Activated naive CD4-positive, alpha-beta T cell treated with anti-CD3 and anti-CD28 coated beads, Interleukin-2, amount 10 ng/mL, durations not matched to agents 7 days and 5 days (primary cell): ENCODE measurements around the gene FCRL6.

Experiments used
- CTCF ChIA-PET: fragments of 350-600 bp; sonication (Branson Sonifier 250); formaldehyde crosslinking; loops from one replicate; lab custom pipeline; 2021; ENCODE audit warnings: antibody characterized with exemption; lab: Charles Lee
- DNase-seq: peaks from one replicate; pipeline ENCODE4 v3.0.0-alpha.2; 2020
- H3K27ac Mint-ChIP-seq: one replicate; pipeline ENCODE4 v1.8.0; 2021; ENCODE audit warnings: mild to moderate bottlenecking, moderate library complexity, mixed read lengths
- H3K27me3 Mint-ChIP-seq: one replicate; pipeline ENCODE4 v1.8.0; 2021; ENCODE audit warnings: mild to moderate bottlenecking, mixed read lengths
- H3K36me3 Mint-ChIP-seq: one replicate; pipeline ENCODE4 v1.8.0; 2021; ENCODE audit warnings: mixed read lengths
- H3K4me1 Mint-ChIP-seq: one replicate; pipeline ENCODE4 v1.8.0; 2021; ENCODE audit warnings: mixed read lengths
- H3K4me3 Mint-ChIP-seq: one replicate; pipeline ENCODE4 v1.8.0; 2021; ENCODE audit warnings: mild to moderate bottlenecking, moderate library complexity, mixed read lengths
- H3K9me3 Mint-ChIP-seq: one replicate; pipeline ENCODE4 v1.8.0; 2021; ENCODE audit warnings: mixed read lengths

The FCRL6 gene

DNA sequence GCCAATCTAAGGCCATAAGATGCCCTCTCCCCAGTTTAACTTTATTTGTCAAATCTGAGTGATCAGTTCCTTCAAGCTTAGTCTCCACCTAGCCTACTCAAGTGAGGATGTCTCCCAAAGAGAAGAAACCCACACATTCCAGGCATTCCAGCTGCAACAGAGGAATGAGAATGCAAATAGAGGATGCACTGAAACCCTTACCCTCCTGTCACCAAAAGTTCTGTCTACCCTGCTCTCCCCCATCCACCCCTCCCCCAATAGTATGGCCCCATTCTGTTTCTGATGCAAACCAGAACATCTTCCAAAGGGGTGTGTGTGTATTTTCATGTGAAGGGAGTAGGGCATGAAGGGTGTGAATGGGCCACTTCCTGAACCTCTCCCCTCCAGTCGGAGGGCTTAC lies 18.4 kb upstream of the FCRL6 start:
- CTCF ChIA-PET = interaction anchor here (0.9 to 4.8 kb wide), 3 partner anchors 15 to 109 kb away, joined by 4 to 31 read pairs (median 6); no protein-coding TSS in a partner anchor
- DNase-seq = no peak
- H3K27ac Mint-ChIP-seq = no peak overlapping the region
- H3K36me3 Mint-ChIP-seq = no peaks in the 10 kb centered on the region
- no peaks in the 10 kb centered on the region for H3K9me3 Mint-ChIP-seq
- no peak overlapping the region for H3K4me3 Mint-ChIP-seq
- H3K27me3 Mint-ChIP-seq = peaks cover 12% of the 10 kb centered on the region
- H3K4me1 Mint-ChIP-seq = peaks cover 32% of the 10 kb centered on the region

DNA sequence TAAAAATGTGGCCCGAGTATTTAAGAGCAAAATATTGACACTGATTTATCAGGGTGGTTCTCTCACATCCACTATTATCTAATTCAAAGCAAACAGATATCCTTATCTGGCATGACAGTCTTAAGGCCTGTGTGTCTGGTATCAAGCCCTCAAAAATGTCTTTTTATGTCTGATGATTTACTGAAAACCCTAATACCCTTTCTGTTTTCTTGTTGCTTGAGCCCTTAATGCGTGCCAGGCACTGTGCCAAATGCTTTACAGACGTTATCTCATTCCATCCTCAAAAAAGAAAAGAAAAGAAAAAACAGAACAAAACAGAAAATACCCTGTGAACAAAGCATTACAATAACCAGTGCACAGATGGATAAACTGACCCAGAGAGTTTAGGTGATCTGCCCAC lies 15.7 kb upstream of the FCRL6 start:
- Mint-ChIP-seq H3K27ac (no peak overlapping the region), H3K4me3 (no peak overlapping the region), H3K4me1 (peaks cover 15% of the 10 kb centered on the region), H3K27me3 (peaks cover 10% of the 10 kb centered on the region), H3K36me3 (no peaks in the 10 kb centered on the region), H3K9me3 (no peaks in the 10 kb centered on the region)
- DNase-seq = no peak
- CTCF ChIA-PET = interaction anchor here (0.9 to 1.0 kb wide), 2 partner anchors 104 to 108 kb away, joined by 3 to 4 read pairs; no protein-coding TSS in a partner anchor

- Mint-ChIP-seq H3K27me3 (peaks cover 15% of the 10 kb centered on the region), H3K9me3 (no peaks in the 10 kb centered on the region), H3K36me3 (no peaks in the 10 kb centered on the region), H3K4me1 (peaks cover 12% of the 10 kb centered on the region), H3K4me3 (no peak overlapping the region), H3K27ac (no peak overlapping the region)
- DNase-seq = no peak
- CTCF ChIA-PET = interaction anchor here (0.7 to 1.0 kb wide), 2 partner anchors 8 to 107 kb away, joined by 3 read pairs; no protein-coding TSS in a partner anchor
Observed at GRCh38 chr1:159786966-159787365, 15.2 kb upstream of the FCRL6 start.

DNA sequence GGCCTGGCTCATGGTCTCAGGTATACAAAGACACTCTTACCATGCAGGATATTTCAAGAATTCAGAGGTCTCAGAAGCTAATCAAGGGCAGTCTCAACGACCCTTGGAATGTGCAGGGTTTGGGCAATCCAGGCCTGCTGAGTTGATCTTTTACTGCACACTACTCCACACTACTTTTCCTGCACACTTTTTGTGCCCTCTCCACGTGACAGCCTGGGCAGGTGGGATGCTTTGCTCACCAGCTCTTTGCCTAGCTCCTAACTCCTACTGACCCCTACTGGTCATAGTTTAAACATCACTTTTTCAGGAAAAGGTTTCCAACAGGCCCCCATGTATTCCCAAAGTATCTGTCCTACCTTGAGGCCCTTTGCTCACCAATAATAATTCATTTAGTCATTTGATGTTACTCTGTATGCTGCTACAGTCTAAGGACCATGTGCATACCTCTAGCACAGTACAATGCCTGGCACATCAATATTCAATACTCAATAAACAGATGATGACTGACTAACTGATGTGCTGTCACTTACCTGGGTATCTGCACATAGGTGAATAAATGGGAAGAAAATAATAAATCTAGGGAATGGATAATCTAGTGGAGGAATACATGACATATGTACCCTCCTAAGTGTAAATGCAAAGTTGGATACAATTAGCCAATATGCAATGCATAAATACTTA lies 11.8 kb upstream of the FCRL6 start:
- Mint-ChIP-seq H3K27me3 (peaks cover 25% of the 10 kb centered on the region), H3K4me1 (peaks cover 4% of the 10 kb centered on the region), H3K4me3 (no peak overlapping the region), H3K27ac (no peak overlapping the region), H3K9me3 (no peaks in the 10 kb centered on the region), H3K36me3 (no peaks in the 10 kb centered on the region)
- no peak for DNase-seq
- CTCF ChIA-PET = interaction anchor here (0.7 to 2.6 kb wide), 11 partner anchors 9 to 579 kb away, joined by 3 to 11 read pairs (median 5); partner anchors contain the start of gene DUSP23

DNA sequence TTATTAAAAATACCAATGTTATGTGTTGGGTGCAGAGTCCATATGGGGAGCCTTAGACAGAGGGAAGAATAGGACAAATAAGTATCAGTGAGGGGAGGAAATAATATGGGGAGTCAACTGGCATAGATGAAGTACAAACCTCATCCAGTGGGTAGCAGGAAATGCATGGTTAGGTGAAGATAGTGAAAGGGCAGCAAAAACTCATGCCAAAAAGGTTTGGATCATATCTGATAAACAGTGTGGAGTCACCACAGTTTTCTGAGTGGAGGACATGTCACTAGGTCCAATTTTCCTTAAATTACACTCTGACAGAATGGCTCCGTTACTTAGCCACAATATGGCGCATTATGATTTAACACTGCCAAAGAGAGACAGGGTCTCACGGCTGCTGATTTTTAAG lies 11.1 kb upstream of the FCRL6 start:
- Mint-ChIP-seq H3K4me1 (no peaks in the 10 kb centered on the region), H3K9me3 (no peaks in the 10 kb centered on the region), H3K27me3 (peaks cover 25% of the 10 kb centered on the region), H3K27ac (no peak overlapping the region), H3K36me3 (no peaks in the 10 kb centered on the region), H3K4me3 (no peak overlapping the region)
- CTCF ChIA-PET = no interaction called here
- DNase-seq = no peak

DNA sequence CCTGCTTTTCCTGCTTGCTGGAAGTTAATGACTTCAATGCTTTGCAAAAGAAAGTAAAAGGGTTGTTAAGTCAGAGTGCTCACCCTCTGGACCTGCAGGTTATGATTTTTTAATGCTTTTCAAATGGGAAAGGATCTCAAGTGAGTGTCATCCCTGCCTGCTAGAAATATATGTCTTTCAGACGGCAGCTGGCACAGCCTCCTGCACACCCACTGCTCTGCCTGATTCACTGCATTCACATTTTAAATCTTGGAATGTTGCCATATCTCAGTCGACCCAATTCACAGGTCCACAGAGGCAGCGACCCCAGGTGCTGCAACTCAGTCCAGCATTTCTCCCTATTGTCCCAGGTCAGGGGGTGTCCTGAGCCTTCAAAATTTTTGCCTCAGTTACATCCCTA lies 10.7 kb upstream of the FCRL6 start:
- Mint-ChIP-seq H3K9me3 (no peaks in the 10 kb centered on the region), H3K27ac (no peak overlapping the region), H3K27me3 (peaks cover 27% of the 10 kb centered on the region), H3K4me3 (no peak overlapping the region), H3K36me3 (no peaks in the 10 kb centered on the region), H3K4me1 (no peaks in the 10 kb centered on the region)
- CTCF ChIA-PET = no interaction called here
- no peak for DNase-seq

DNA sequence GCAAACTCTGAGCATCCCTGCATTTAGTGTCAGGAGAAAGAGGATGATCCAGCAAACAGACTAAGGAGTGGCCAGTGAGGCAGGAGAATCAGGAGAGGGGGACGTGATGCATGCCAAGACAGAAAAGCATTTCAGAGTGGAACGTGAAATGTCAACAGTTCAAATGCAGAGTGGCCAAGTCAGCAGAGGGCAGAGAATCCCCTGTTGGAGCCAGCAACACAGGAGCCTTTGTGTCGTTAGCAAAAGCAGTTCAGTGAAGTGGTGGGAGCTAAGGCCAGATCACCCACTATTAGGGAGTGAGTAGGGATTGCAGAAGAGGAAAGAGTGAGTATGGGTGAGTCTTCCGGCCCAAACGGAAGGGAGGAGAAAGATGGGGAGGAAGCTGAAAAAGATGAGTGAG lies 6.6 kb upstream of the FCRL6 start:
- Mint-ChIP-seq H3K36me3 (no peaks in the 10 kb centered on the region), H3K4me1 (peaks cover 11% of the 10 kb centered on the region), H3K4me3 (no peak overlapping the region), H3K9me3 (no peaks in the 10 kb centered on the region), H3K27me3 (peaks cover 42% of the 10 kb centered on the region), H3K27ac (no peak overlapping the region)
- DNase-seq = no peak
- CTCF ChIA-PET = interaction anchor here (1.1 to 13.3 kb wide), 2 partner anchors 8 to 95 kb away, joined by 3 to 430 read pairs; no protein-coding TSS in a partner anchor

GRCh38 chr1:159798893-159799292 lies 3.3 kb upstream of the FCRL6 start:
- H3K27me3 Mint-ChIP-seq = peaks cover 53% of the 10 kb centered on the region
- CTCF ChIA-PET = interaction anchor here (0.7 to 13.3 kb wide), 37 partner anchors 9 to 280 kb away, joined by 3 to 430 read pairs (median 5); partner anchors contain the start of gene DUSP23
- H3K36me3 Mint-ChIP-seq = no peaks in the 10 kb centered on the region
- no peak overlapping the region for H3K4me3 Mint-ChIP-seq
- peak; percentile 64 for DNase-seq
- H3K9me3 Mint-ChIP-seq = no peaks in the 10 kb centered on the region
- H3K27ac Mint-ChIP-seq = no peak overlapping the region
- H3K4me1 Mint-ChIP-seq = peaks cover 17% of the 10 kb centered on the region

GRCh38 chr1:159799446-159799985 lies 2.6 kb upstream of the FCRL6 start:
- no peak overlapping the region for H3K27ac Mint-ChIP-seq
- no peak overlapping the region for H3K4me3 Mint-ChIP-seq
- DNase-seq = no peak
- no peaks in the 10 kb centered on the region for H3K9me3 Mint-ChIP-seq
- no peaks in the 10 kb centered on the region for H3K36me3 Mint-ChIP-seq
- peaks cover 17% of the 10 kb centered on the region for H3K4me1 Mint-ChIP-seq
- H3K27me3 Mint-ChIP-seq = peaks cover 59% of the 10 kb centered on the region
- CTCF ChIA-PET = interaction anchor here (0.7 to 13.3 kb wide), 36 partner anchors 9 to 279 kb away, joined by 3 to 430 read pairs (median 5); partner anchors contain the start of gene DUSP23

DNA sequence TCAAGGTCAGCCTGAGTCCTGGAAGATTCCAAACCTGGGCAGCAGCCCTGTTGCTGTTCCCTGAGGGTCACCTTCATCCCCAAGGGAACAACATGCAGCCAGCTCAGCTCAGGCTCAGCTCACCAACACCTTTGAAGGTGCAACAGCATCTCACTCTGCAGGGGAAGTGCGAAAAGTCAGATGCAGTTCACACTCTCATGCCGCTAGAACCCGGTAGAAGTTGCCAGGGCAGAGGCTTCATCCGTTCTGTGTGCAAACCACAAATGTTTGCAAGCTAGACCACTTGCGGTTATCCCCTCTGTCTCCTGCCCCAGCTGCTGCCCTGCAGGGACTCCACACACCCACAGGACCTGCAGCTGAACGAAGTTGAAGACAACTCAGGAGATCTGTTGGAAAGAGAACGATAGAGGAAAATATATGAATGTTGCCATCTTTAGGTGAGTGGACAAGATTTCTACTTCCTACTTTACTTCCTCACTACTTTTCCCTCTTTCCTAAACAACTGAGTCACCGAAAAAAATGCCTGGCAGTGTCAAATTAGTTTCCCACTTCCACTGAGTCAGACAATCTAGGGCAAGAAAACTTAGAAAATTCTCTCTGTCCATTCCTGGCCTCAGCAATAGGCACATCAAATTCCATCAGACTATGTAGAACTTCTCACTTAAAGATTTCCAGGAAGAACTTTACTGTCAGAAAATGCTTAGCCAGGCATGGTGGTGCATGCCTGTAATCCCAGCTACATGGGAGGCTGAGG lies 1.8 kb upstream of the FCRL6 start:
- H3K4me1 Mint-ChIP-seq = peaks cover 17% of the 10 kb centered on the region
- CTCF ChIA-PET = interaction anchor here (1.0 to 13.3 kb wide), 15 partner anchors 8 to 209 kb away, joined by 3 to 430 read pairs (median 7); partner anchors contain the start of gene DUSP23
- no peaks in the 10 kb centered on the region for H3K9me3 Mint-ChIP-seq
- H3K27me3 Mint-ChIP-seq = peaks cover 66% of the 10 kb centered on the region
- no peaks in the 10 kb centered on the region for H3K36me3 Mint-ChIP-seq
- peak; percentile 45 for DNase-seq
- H3K4me3 Mint-ChIP-seq = no peak overlapping the region
- H3K27ac Mint-ChIP-seq = no peak overlapping the region

- Mint-ChIP-seq H3K4me1 (peaks cover 17% of the 10 kb centered on the region), H3K27ac (no peak overlapping the region), H3K27me3 (peaks cover 75% of the 10 kb centered on the region), H3K4me3 (no peak overlapping the region), H3K36me3 (no peaks in the 10 kb centered on the region), H3K9me3 (no peaks in the 10 kb centered on the region)
- DNase-seq = no peak
- CTCF ChIA-PET = interaction anchor here (1.3 to 13.3 kb wide), 5 partner anchors 13 to 202 kb away, joined by 3 to 430 read pairs (median 8); partner anchors contain the start of gene SLAMF8
Observed at GRCh38 chr1:159803956-159804689, 2.0 kb downstream of the FCRL6 start.

DNA sequence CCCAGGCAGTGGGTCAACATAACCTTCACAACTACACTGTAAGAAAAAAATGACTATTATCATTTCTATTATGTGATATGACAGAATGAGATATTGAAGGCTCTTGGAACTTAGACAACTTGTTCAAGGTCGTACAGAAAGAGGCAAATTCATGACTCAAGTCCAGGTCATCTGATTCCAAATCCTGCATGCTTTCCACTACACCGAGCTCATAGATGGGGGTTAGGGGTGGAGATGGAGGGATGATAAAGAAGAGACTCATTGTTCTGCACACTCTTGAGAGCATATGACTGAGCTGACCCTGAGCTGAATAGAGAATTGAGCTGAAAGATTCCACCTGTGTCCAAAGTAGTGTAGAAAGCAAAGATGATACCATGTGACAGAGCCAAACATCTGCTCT lies 2.8 kb downstream of the FCRL6 start:
- Mint-ChIP-seq H3K27me3 (peaks cover 80% of the 10 kb centered on the region), H3K27ac (no peak overlapping the region), H3K9me3 (no peaks in the 10 kb centered on the region), H3K4me3 (no peak overlapping the region), H3K36me3 (no peaks in the 10 kb centered on the region), H3K4me1 (peaks cover 12% of the 10 kb centered on the region)
- CTCF ChIA-PET = interaction anchor here (1.6 to 13.3 kb wide), 4 partner anchors 12 to 201 kb away, joined by 4 to 430 read pairs (median 40); partner anchors contain the start of gene SLAMF8
- no peak for DNase-seq

DNA sequence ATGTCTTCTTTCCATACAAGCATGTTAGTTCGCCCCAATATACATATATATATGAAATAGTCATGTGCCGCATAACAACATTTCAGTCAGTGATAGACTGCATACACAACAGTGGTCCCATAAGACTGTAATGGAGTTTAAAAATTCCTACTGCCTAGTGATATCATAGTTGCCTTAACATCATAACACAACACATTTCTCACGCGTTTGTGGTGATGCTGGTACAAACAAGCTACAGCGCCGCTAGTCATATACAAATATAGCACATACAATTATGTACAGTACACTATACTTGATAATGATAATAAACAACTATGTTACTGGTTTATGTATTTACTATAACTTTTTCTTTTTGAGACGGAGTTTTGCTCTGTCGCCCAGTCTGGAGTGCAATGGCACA lies 13.8 kb downstream of the FCRL6 start:
- Mint-ChIP-seq H3K4me1 (no peaks in the 10 kb centered on the region), H3K36me3 (no peaks in the 10 kb centered on the region), H3K27me3 (peaks cover 60% of the 10 kb centered on the region), H3K27ac (no peak overlapping the region), H3K9me3 (no peaks in the 10 kb centered on the region), H3K4me3 (no peak overlapping the region)
- CTCF ChIA-PET = no interaction called here
- DNase-seq = no peak
